Prostate gland (tissue), 2 donors: ENCODE results near the gene APOBEC3H. TPM values are rescaled to one million over a fixed set of nuclear protein-coding genes. Genes with fewer than 3 reads are reported as not detected.
"Not testable (repeated sequence)": the region's sequence is repeated elsewhere in the genome, so short reads cannot be mapped to it uniquely, and the experiment has no call there.

ENCODE experiments used
- DNase-seq: peaks from one replicate; pipeline ENCODE4 v3.0.0-alpha.2; 2019; ENCODE audit warnings: low spot score
- H3K27ac ChIP-seq, 2 donors: fragments of 200-600 bp; sonication (generic); 2 replicates each; pipeline ENCODE4 v1.5.1; 2017 to 2019
- H3K27me3 ChIP-seq: fragments of 200-600 bp; sonication (generic); replicated peaks from 2 replicates; pipeline ENCODE4 v1.5.1; 2019; ENCODE audit not compliant: insufficient read depth
- H3K36me3 ChIP-seq, 2 donors: fragments of 200-600 bp; sonication (generic); 1 replicate in 1 of 2; 2 replicates in 1 of 2; pipeline versions ENCODE4 v1.5.1 to v1.8.1; 2017 to 2019
- H3K4me1 ChIP-seq: fragments of 200-600 bp; sonication (generic); replicated peaks from 2 replicates; pipeline ENCODE4 v1.5.1; 2019
- H3K4me3 ChIP-seq, 2 donors: fragments of 200-600 bp; sonication (generic); 2 replicates each; pipeline ENCODE4 v1.5.1; 2017 to 2019
- H3K9me3 ChIP-seq: fragments of 200-600 bp; sonication (generic); 2 replicates; pipeline ENCODE4 v1.5.1; 2017
- POLR2A ChIP-seq: fragments of 450-650 bp; IDR thresholded peaks from one replicate; pipeline ENCODE4 v1.6.1; 2016; ENCODE audit warnings: antibody characterized with exemption, mild to moderate bottlenecking
- POLR2AphosphoS5 ChIP-seq: sonication (generic); formaldehyde crosslinking; IDR thresholded peaks from one replicate; pipeline ENCODE4 v1.6.1; 2017; ENCODE audit warnings: antibody characterized with exemption
- WGBS: methylation state at CpG from one replicate; pipeline ENCODE4 v1.1.5; 2018; 5-methylcytosine and 5-hydroxymethylcytosine counted together
- intact Hi-C: fragments of 100-400 bp; cut with DNase I; formaldehyde crosslinking; loops from one replicate; pipeline ENCODE4 v1.14.2; 2022
- total RNA-seq, 2 donors: library from RNA; depleted of rRNA; stranded (reverse); fragments of >200 nt; gene quantifications; one replicate each; pipeline ENCODE4 v1.1.0, GENCODE V29; 2016
- TF ChIP-seq, protein P1 (sequence below), 4 experiments: fragments of 200-600 bp in 2 of 4; fragments of 450-650 bp in 2 of 4; sonication (generic) in 2 of 4; IDR thresholded peaks; 1 replicate in 3 of 4; 2 replicates in 1 of 4; pipeline ENCODE4 v1.5.1; 2016 to 2019; ENCODE audit warnings: antibody characterized with exemption in 4 of 4, mild to moderate bottlenecking in 2 of 4, moderate library complexity in 2 of 4

Gene APOBEC3H
- total RNA-seq, 2 donors from 2014 or later, result 4.1 TPM; not detected in 1

DNA sequence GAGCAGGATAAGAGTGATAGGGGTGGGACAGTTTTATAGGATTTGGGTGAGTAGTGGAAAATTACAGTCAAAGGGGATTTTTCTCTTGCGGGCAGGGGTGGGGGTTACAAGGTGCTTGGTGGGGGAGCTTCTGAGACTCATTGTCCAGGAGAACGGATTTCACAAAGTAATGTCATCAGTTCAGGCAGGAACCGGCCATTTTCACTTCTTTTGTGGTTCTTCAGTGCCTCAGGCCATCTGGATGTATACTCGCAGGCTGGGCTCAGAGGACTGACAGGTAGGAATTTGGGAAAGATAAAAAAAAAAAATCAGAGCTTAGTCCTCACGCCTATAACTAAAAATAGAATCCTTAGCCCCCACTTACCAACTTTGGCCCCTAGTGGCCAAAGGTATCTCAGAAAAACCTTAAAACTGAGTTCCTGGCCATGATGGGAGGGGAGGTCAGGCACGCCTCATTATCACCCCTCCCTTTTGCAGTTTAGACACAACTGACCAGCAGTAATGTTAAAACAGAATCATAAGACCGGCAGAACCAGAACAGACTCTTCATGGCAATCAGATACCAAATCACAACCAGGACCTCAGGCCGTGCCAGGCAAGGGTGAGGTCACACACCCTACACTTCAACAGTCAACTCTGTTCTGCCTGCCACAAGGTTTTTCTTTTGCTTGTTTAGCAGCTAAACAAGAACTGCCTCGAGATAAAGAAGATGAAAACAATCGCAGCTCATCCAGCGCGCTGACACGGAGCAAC, 28.8 kb upstream of the APOBEC3H start:
- DNase-seq, result no peak
- no peaks in the 10 kb centered on the region for H3K9me3 ChIP-seq
- TF ChIP-seq POLR2A (no peak), POLR2AphosphoS5 (no peak)
- TF ChIP-seq, protein P1, sequence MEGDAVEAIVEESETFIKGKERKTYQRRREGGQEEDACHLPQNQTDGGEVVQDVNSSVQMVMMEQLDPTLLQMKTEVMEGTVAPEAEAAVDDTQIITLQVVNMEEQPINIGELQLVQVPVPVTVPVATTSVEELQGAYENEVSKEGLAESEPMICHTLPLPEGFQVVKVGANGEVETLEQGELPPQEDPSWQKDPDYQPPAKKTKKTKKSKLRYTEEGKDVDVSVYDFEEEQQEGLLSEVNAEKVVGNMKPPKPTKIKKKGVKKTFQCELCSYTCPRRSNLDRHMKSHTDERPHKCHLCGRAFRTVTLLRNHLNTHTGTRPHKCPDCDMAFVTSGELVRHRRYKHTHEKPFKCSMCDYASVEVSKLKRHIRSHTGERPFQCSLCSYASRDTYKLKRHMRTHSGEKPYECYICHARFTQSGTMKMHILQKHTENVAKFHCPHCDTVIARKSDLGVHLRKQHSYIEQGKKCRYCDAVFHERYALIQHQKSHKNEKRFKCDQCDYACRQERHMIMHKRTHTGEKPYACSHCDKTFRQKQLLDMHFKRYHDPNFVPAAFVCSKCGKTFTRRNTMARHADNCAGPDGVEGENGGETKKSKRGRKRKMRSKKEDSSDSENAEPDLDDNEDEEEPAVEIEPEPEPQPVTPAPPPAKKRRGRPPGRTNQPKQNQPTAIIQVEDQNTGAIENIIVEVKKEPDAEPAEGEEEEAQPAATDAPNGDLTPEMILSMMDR (IDR thresholded peaks at IDR 0.05), result no peak
- no peaks in the 10 kb centered on the region for H3K27me3 ChIP-seq
- intact Hi-C loops, result no loop called here
- no peak overlapping the region for H3K27ac ChIP-seq
- WGBS, result 48% methylated on average over 13 of the region's 13 CpGs
- H3K4me3 ChIP-seq, result no peak overlapping the region
- no peaks in the 10 kb centered on the region for H3K36me3 ChIP-seq
- no peaks in the 10 kb centered on the region for H3K4me1 ChIP-seq

DNA sequence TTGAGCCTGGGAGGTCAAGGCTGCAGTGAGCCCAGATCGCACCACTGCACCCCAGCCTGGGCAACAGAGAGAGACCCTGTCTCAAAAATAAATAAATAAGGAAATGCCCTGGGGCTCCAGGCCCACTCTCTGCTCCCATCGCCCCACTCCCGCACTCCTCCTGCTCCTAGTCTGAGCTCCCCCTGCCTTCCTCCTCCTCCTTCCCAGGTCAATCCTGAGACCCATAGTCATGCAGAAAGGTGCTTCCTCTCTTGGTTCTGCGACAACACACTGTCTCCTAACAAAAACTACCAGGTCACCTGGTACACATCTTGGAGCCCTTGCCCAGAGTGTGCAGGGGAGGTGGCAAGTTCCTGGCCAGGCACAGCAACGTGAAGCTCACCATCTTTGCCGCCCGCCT, 26.9 kb upstream of the APOBEC3H start:
- WGBS, result 89% methylated on average over 7 of the region's 7 CpGs
- DNase-seq, result no peak
- no peaks in the 10 kb centered on the region for H3K36me3 ChIP-seq
- H3K27ac ChIP-seq, result no peak overlapping the region
- H3K27me3 ChIP-seq, result no peaks in the 10 kb centered on the region
- TF ChIP-seq POLR2AphosphoS5 (no peak), POLR2A (no peak)
- TF ChIP-seq, protein P1 (IDR thresholded peaks at IDR 0.05), result no peak
- intact Hi-C loops, result no loop called here
- H3K4me3 ChIP-seq, result no peak overlapping the region
- H3K9me3 ChIP-seq, result no peaks in the 10 kb centered on the region
- no peaks in the 10 kb centered on the region for H3K4me1 ChIP-seq

DNA sequence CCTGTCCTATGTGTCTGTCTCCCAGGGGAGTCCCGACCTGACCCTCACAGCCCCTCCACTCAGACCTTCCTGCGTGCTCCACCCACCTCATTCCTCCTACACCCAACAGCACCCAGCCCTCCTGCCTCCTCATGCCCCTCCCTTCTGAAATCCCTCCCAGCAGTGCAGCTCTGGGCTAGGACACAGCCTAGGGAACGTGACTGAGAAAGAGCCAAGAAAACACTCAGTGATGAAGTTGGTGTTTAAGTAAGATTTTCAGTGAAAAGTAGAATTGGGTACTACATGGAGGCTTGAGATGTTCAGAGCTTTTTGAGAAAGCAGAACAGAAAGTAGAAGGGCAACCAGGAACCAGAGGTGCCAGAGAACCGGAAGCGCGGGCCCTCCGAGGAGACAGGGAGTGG, 24.5 kb upstream of the APOBEC3H start:
- H3K9me3 ChIP-seq, H3K36me3 ChIP-seq, H3K27me3 ChIP-seq, H3K4me3 ChIP-seq, H3K27ac ChIP-seq, DNase-seq, intact Hi-C loops, H3K4me1 ChIP-seq: not testable (repeated sequence)
- 77% methylated on average over 6 of the region's 7 CpGs for WGBS

DNA sequence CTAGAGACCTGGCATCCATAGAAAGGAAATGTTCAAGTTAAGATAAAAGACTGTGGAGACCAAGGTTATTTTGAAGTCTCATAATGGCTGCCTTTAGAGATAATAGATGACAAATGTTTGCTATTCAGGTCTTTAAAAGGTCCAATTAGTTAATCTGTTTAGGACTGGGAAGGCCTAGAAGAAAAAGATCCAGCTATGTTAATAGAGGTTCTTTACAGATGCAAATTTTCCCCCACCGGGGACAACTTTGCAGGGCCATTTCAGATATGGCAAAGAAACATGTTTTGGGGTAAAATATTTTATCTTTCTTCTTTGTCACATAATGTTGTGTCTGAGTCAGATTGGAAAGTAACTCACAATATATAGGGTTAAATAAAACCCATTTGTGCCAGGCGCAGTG, 23.1 kb upstream of the APOBEC3H start:
- H3K27me3 ChIP-seq, result no peaks in the 10 kb centered on the region
- no peak for TF ChIP-seq POLR2AphosphoS5
- TF ChIP-seq POLR2A, result no peak
- TF ChIP-seq, protein P1 (IDR thresholded peaks at IDR 0.05), result no peak
- H3K4me3 ChIP-seq, result no peak overlapping the region
- no peak overlapping the region for H3K27ac ChIP-seq
- H3K36me3 ChIP-seq, result no peaks in the 10 kb centered on the region
- DNase-seq, result no peak
- H3K9me3 ChIP-seq, result no peaks in the 10 kb centered on the region
- intact Hi-C loops, result no loop called here
- 50% methylated on average over 2 of the region's 2 CpGs for WGBS
- H3K4me1 ChIP-seq, result no peaks in the 10 kb centered on the region

DNA sequence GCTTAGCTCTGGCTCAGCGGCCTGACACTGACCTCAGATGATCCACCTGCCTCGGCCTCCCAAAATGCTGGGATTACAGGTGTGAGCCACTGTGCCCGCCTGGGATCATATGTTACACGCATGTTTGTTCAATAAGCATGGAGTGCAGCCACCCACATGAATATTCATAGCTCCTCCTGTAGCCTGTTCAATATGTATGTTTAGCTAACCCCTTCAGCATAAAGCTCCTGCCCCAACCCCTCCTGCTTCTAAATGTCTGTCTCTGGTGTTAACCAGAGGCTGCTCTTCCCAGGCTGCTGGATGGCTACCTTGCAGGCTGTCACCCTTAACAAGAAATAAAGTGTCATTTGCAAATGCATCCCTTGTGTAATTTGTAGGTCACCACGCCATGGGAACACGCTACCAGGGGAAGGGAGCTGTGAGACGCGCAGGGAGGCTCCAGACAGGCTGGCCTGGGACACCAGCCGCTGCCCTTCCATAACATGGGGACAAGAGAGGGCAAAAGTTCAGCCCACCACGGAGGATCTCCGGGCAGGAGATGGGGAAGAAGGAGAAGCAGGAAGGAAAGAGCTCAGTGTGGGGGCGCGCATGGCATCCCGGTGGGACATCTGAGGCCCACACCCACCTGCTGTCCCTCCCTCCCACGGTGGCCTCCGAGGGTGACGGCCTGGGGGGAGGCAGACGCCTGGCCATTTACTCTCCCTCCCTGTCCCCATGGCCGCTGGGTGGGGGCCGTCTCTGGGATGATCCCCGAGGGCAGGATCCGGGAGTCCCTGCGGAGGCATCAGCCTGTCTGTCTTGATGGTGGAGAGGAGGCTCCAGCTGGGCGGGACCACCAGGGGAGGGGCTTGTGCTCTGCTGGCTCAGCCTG, 20.7 kb upstream of the APOBEC3H start:
- H3K4me1 ChIP-seq, DNase-seq, H3K27me3 ChIP-seq, intact Hi-C loops, H3K9me3 ChIP-seq, H3K27ac ChIP-seq, H3K36me3 ChIP-seq: not testable (repeated sequence)
- WGBS, result 77% methylated on average over 4 of the region's 24 CpGs
- peak overlapping the region in 1 of 2 donors; percentile 34 for H3K4me3 ChIP-seq
